Measurements from ENCODE around the gene MT1X. TPM values are rescaled to one million over a fixed set of nuclear protein-coding genes. Genes with fewer than 3 reads are reported as not detected.

Gene MT1X
- total and polyA plus RNA-seq, 2 donors from 2014 or later, result 223 to 476 TPM

DNA sequence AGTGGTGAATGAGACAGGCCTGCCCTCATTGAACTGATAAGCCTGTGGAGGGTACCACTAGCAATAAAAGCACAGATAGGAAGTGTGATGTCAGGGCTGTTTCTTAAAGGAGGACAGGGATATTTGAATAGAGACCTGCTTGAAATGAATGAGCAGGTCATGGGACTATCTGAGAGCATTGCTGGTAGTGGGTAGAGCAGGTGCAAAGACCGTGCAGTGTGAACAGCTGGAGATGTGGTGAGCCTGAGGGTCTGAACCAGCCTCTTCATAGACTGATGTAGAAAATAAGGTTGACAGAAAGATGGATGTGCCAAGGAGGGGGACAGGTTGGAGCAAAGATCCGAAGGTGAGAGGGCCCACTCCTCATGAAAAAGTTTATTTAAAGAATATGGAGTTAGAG, 50.1 kb downstream of the MT1X start:
- intact Hi-C loops (cut with DNase I), result no loop called here
- FAIRE-seq (no peak), DNase-seq (no peak)
- Histone ChIP-seq H3K9ac (ENCODE audit: low read length in 3 of 3) (no peak overlapping the region), H3K4me3 (ENCODE audit: low read length in 3 of 3) (no peak overlapping the region), H3K27me3 (ENCODE audit: control insufficient read depth, insufficient read depth, low read length) (no peaks in the 10 kb centered on the region), H3K27ac (ENCODE audit: low read depth in 2 of 2, low read length in 2 of 2) (no peak overlapping the region), H3K36me3 (ENCODE audit: control insufficient read depth in 2 of 3, insufficient read depth in 3 of 3, low read length in 3 of 3) (no peaks in the 10 kb centered on the region), H3K4me1 (ENCODE audit: control insufficient read depth in 2 of 3, insufficient read depth in 2 of 3, low read depth in 1 of 3, low read length in 3 of 3) (peaks cover 3 to 12% (median 6%) of the 10 kb centered on the region in 3 donors), H3K9me3 (ENCODE audit: control insufficient read depth in 2 of 3, insufficient read depth in 1 of 3, low read length in 3 of 3) (no peaks in the 10 kb centered on the region)
- TF ChIP-seq, protein P1, sequence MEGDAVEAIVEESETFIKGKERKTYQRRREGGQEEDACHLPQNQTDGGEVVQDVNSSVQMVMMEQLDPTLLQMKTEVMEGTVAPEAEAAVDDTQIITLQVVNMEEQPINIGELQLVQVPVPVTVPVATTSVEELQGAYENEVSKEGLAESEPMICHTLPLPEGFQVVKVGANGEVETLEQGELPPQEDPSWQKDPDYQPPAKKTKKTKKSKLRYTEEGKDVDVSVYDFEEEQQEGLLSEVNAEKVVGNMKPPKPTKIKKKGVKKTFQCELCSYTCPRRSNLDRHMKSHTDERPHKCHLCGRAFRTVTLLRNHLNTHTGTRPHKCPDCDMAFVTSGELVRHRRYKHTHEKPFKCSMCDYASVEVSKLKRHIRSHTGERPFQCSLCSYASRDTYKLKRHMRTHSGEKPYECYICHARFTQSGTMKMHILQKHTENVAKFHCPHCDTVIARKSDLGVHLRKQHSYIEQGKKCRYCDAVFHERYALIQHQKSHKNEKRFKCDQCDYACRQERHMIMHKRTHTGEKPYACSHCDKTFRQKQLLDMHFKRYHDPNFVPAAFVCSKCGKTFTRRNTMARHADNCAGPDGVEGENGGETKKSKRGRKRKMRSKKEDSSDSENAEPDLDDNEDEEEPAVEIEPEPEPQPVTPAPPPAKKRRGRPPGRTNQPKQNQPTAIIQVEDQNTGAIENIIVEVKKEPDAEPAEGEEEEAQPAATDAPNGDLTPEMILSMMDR (IDR thresholded peaks at IDR 0.05; ENCODE audit: borderline replicate concordance, extremely low read depth, insufficient read depth), result no peak

DNA sequence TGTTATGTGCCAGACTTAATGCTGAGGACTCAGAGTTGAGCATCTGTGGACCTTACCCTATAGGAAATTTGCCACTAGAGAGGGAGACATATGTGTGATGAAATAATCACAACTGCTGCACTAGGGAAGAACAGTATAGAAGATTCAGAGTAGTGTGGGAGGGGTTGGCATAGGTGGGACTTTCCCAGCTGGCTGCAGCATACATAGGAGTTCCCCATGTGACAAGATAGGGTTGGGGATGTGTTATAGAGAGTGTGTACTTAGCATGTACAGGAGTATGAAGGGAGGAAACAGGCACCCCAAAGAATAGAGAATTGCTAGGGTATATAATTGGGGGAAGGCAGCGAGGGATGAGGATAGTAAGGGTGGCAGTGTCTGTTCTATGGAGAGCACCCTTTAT, 50.6 kb downstream of the MT1X start:
- H3K36me3 ChIP-seq (ENCODE audit: control insufficient read depth in 2 of 3, insufficient read depth in 3 of 3, low read length in 3 of 3), result no peaks in the 10 kb centered on the region
- no peak for FAIRE-seq
- no peaks in the 10 kb centered on the region for H3K27me3 ChIP-seq (ENCODE audit: control insufficient read depth, insufficient read depth, low read length)
- no peak for DNase-seq
- H3K9ac ChIP-seq (ENCODE audit: low read length in 3 of 3), result no peak overlapping the region
- H3K4me3 ChIP-seq (ENCODE audit: low read length in 3 of 3), result no peak overlapping the region
- TF ChIP-seq, protein P1 (IDR thresholded peaks at IDR 0.05; ENCODE audit: borderline replicate concordance, extremely low read depth, insufficient read depth), result no peak
- intact Hi-C loops (cut with DNase I), result no loop called here
- H3K4me1 ChIP-seq (ENCODE audit: control insufficient read depth in 2 of 3, insufficient read depth in 2 of 3, low read depth in 1 of 3, low read length in 3 of 3), result peaks cover 3 to 10% (median 6%) of the 10 kb centered on the region in 3 donors
- H3K9me3 ChIP-seq (ENCODE audit: control insufficient read depth in 2 of 3, insufficient read depth in 1 of 3, low read length in 3 of 3), result no peaks in the 10 kb centered on the region
- H3K27ac ChIP-seq (ENCODE audit: low read depth in 2 of 2, low read length in 2 of 2), result no peak overlapping the region

Other genes with a start within 250 kb of the MT1X start
- gene NUDT21, start 231.1 kb upstream of the MT1X start, total RNA-seq, result 117 TPM
- 47.1 TPM for gene NUDT21, start 231.1 kb upstream of the MT1X start, polyA plus RNA-seq (ENCODE audit: insufficient read depth, low read depth, low replicate concordance)
- 39.4 TPM for gene OGFOD1, start 230.9 kb upstream of the MT1X start, total RNA-seq
- gene OGFOD1, start 230.9 kb upstream of the MT1X start, polyA plus RNA-seq (ENCODE audit: insufficient read depth, low read depth, low replicate concordance), result 16.1 TPM
- 64.2 TPM for gene BBS2, start 162.4 kb upstream of the MT1X start, total RNA-seq
- gene BBS2, start 162.4 kb upstream of the MT1X start, polyA plus RNA-seq (ENCODE audit: insufficient read depth, low read depth, low replicate concordance), result 46.5 TPM
- not detected for gene MT4, start 117.4 kb upstream of the MT1X start, total RNA-seq
- gene MT4, start 117.4 kb upstream of the MT1X start, polyA plus RNA-seq (ENCODE audit: insufficient read depth, low read depth, low replicate concordance), result not detected
- gene MT3, start 92.9 kb upstream of the MT1X start, total RNA-seq, result not detected
- gene MT3, start 92.9 kb upstream of the MT1X start, polyA plus RNA-seq (ENCODE audit: insufficient read depth, low read depth, low replicate concordance), result 25.5 TPM
- 507 TPM for gene MT2A, start 73.9 kb upstream of the MT1X start, total RNA-seq
- gene MT2A, start 73.9 kb upstream of the MT1X start, polyA plus RNA-seq (ENCODE audit: insufficient read depth, low read depth, low replicate concordance), result 315 TPM
- 258 TPM for gene MT1E, start 56.7 kb upstream of the MT1X start, total RNA-seq
- 191 TPM for gene MT1E, start 56.7 kb upstream of the MT1X start, polyA plus RNA-seq (ENCODE audit: insufficient read depth, low read depth, low replicate concordance)
- 27.9 TPM for gene MT1M, start 49.8 kb upstream of the MT1X start, total RNA-seq
- gene MT1M, start 49.8 kb upstream of the MT1X start, polyA plus RNA-seq (ENCODE audit: insufficient read depth, low read depth, low replicate concordance), result 15.3 TPM
- 19.8 TPM for gene MT1A, start 43.8 kb upstream of the MT1X start, total RNA-seq
- 3.1 TPM for gene MT1A, start 43.8 kb upstream of the MT1X start, polyA plus RNA-seq (ENCODE audit: insufficient read depth, low read depth, low replicate concordance)
- not detected for gene MT1B, start 30.6 kb upstream of the MT1X start, total RNA-seq
- gene MT1B, start 30.6 kb upstream of the MT1X start, polyA plus RNA-seq (ENCODE audit: insufficient read depth, low read depth, low replicate concordance), result not detected
- gene MT1F, start 24.5 kb upstream of the MT1X start, total RNA-seq, result 53.3 TPM
- gene MT1F, start 24.5 kb upstream of the MT1X start, polyA plus RNA-seq (ENCODE audit: insufficient read depth, low read depth, low replicate concordance), result 312 TPM
- 33.6 TPM for gene MT1G, start 14.4 kb upstream of the MT1X start, total RNA-seq
- gene MT1G, start 14.4 kb upstream of the MT1X start, polyA plus RNA-seq (ENCODE audit: insufficient read depth, low read depth, low replicate concordance), result 2,564 TPM
- gene MT1H, start 12.7 kb upstream of the MT1X start, total RNA-seq, result 4.4 TPM
- 606 TPM for gene MT1H, start 12.7 kb upstream of the MT1X start, polyA plus RNA-seq (ENCODE audit: insufficient read depth, low read depth, low replicate concordance)
- 48.8 TPM for gene NUP93, start 47.7 kb downstream of the MT1X start, total RNA-seq
- gene NUP93, start 47.7 kb downstream of the MT1X start, polyA plus RNA-seq (ENCODE audit: insufficient read depth, low read depth, low replicate concordance), result 34.8 TPM
- 5.4 TPM for gene SLC12A3, start 182.7 kb downstream of the MT1X start, total RNA-seq
- gene SLC12A3, start 182.7 kb downstream of the MT1X start, polyA plus RNA-seq (ENCODE audit: insufficient read depth, low read depth, low replicate concordance), result 277 TPM
- gene HERPUD1, start 249.7 kb downstream of the MT1X start, total RNA-seq, result 209 TPM
- gene HERPUD1, start 249.7 kb downstream of the MT1X start, polyA plus RNA-seq (ENCODE audit: insufficient read depth, low read depth, low replicate concordance), result 234 TPM

All from kidney (tissue), 14 donors.